ENCODE results near the gene APC2. TPM values are rescaled to one million over a fixed set of nuclear protein-coding genes. Genes with fewer than 3 reads are reported as not detected.

Gene APC2
- total RNA-seq, 1 donor from 2014 or later: 43.0 TPM

GRCh38 chr19:1440418-1440801 lies 9.5 kb upstream of the APC2 start:
- no peak for DNase-seq (ENCODE audit: low read depth, low spot score)
- peaks cover 20% of the 10 kb centered on the region for H3K27me3 Mint-ChIP-seq (ENCODE audit: low read depth)
- H3K4me1 Mint-ChIP-seq: peaks cover 19% of the 10 kb centered on the region
- no peak overlapping the region for H3K27ac Mint-ChIP-seq (ENCODE audit: unreplicated experiment)
- peak overlapping the region; percentile 86 for H3K4me3 Mint-ChIP-seq
- H3K9me3 Mint-ChIP-seq: no peaks in the 10 kb centered on the region
- peaks cover 27% of the 10 kb centered on the region for H3K36me3 Mint-ChIP-seq (ENCODE audit: low read depth)
- TF ChIP-seq CTCF (conservative IDR thresholded peaks at IDR 0.05): no peak

- DNase-seq (ENCODE audit: low read depth, low spot score): no peak
- no peak for TF ChIP-seq CTCF (conservative IDR thresholded peaks at IDR 0.05)
- Mint-ChIP-seq H3K27me3 (ENCODE audit: low read depth) (peaks cover 21% of the 10 kb centered on the region), H3K4me1 (peaks cover 18% of the 10 kb centered on the region), H3K36me3 (ENCODE audit: low read depth) (peaks cover 26% of the 10 kb centered on the region), H3K4me3 (peak overlapping the region; percentile 86), H3K27ac (ENCODE audit: unreplicated experiment) (no peak overlapping the region), H3K9me3 (no peaks in the 10 kb centered on the region)
Observed at GRCh38 chr19:1441022-1441426, 8.9 kb upstream of the APC2 start.

GRCh38 chr19:1441677-1442438 lies 8.1 kb upstream of the APC2 start:
- H3K9me3 Mint-ChIP-seq: no peaks in the 10 kb centered on the region
- H3K27me3 Mint-ChIP-seq (ENCODE audit: low read depth): peaks cover 24% of the 10 kb centered on the region
- H3K27ac Mint-ChIP-seq (ENCODE audit: unreplicated experiment): no peak overlapping the region
- H3K4me1 Mint-ChIP-seq: peaks cover 18% of the 10 kb centered on the region
- no peak for TF ChIP-seq CTCF (conservative IDR thresholded peaks at IDR 0.05)
- DNase-seq (ENCODE audit: low read depth, low spot score): no peak
- H3K4me3 Mint-ChIP-seq: peak overlapping the region; percentile 86
- peaks cover 26% of the 10 kb centered on the region for H3K36me3 Mint-ChIP-seq (ENCODE audit: low read depth)

- peak overlapping the region; percentile 43 for H3K27ac Mint-ChIP-seq (ENCODE audit: unreplicated experiment)
- TF ChIP-seq CTCF (conservative IDR thresholded peaks at IDR 0.05): peak; percentile 89
Observed at GRCh38 chr19:1445185-1445931, 4.6 kb upstream of the APC2 start.

GRCh38 chr19:1445932-1446712 lies 3.8 kb upstream of the APC2 start:
- DNase-seq (ENCODE audit: low read depth, low spot score): peak; percentile 73
- peaks cover 50% of the 10 kb centered on the region for H3K27me3 Mint-ChIP-seq (ENCODE audit: low read depth)
- H3K36me3 Mint-ChIP-seq (ENCODE audit: low read depth): peaks cover 9% of the 10 kb centered on the region
- no peak for TF ChIP-seq CTCF (conservative IDR thresholded peaks at IDR 0.05)
- no peaks in the 10 kb centered on the region for H3K9me3 Mint-ChIP-seq
- H3K4me1 Mint-ChIP-seq: peaks cover 30% of the 10 kb centered on the region
- H3K27ac Mint-ChIP-seq (ENCODE audit: unreplicated experiment): no peak overlapping the region
- no peak overlapping the region for H3K4me3 Mint-ChIP-seq

More at GRCh38 chr19:1445185-1445931, 4.6 kb upstream of the APC2 start:
- Mint-ChIP-seq H3K27me3 (ENCODE audit: low read depth) (peaks cover 42% of the 10 kb centered on the region), H3K36me3 (ENCODE audit: low read depth) (peaks cover 15% of the 10 kb centered on the region), H3K4me3 (peak overlapping the region; percentile 84), H3K4me1 (peaks cover 22% of the 10 kb centered on the region), H3K9me3 (no peaks in the 10 kb centered on the region)
- peak; percentile 83 for DNase-seq (ENCODE audit: low read depth, low spot score)

Data from neural crest cell (in vitro differentiated cells).